ENCODE data around the gene TNP2.

TNP2 gene

DNA sequence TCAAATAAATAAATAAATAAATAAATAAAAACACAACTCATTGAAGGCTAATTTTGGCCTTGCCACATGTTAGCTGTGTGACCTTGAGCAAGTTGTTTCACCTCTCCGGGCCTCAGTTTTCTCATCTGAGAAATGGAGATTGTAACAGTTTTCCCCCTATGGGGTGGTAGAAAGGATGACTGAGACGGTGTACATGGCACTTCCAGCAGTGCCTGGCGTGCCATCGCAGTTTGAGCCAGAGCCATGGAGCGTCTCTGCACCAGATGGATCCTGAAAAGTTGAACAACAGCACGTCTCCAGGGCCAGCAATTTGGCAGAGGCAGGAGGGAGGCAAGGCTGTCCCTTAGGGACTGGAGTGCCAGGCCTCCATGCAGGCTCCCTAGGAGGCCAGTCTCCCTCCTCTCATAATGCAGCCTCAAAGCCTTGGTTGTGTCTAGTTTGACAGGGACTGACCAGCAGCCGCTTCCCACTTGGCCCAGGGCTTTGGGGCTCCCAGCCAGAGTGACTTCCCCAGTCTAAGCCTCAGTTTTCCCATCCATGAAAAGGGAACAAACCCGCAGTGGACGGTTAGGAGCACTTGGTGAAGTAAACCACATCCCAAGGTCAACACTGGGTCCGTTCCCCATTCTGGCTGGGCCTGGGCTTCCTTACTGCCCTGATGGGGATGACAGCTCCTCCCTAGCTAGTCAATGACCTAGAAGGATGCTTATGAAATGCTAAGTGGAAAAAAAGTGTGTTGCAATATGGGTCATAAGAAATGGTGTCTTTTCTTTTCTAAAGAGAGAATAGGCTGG is 32.5 kb downstream of the TNP2 start:
- no peak for DNase-seq (ENCODE audit: low read depth)
- TF ChIP-seq, protein P1, sequence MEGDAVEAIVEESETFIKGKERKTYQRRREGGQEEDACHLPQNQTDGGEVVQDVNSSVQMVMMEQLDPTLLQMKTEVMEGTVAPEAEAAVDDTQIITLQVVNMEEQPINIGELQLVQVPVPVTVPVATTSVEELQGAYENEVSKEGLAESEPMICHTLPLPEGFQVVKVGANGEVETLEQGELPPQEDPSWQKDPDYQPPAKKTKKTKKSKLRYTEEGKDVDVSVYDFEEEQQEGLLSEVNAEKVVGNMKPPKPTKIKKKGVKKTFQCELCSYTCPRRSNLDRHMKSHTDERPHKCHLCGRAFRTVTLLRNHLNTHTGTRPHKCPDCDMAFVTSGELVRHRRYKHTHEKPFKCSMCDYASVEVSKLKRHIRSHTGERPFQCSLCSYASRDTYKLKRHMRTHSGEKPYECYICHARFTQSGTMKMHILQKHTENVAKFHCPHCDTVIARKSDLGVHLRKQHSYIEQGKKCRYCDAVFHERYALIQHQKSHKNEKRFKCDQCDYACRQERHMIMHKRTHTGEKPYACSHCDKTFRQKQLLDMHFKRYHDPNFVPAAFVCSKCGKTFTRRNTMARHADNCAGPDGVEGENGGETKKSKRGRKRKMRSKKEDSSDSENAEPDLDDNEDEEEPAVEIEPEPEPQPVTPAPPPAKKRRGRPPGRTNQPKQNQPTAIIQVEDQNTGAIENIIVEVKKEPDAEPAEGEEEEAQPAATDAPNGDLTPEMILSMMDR (IDR thresholded peaks at IDR 0.05; ENCODE audit: control insufficient read depth, extremely low read depth, insufficient read depth), result no peak
- H3K4me3 ChIP-seq (ENCODE audit: low read depth, low read length), result no peak overlapping the region

DNA sequence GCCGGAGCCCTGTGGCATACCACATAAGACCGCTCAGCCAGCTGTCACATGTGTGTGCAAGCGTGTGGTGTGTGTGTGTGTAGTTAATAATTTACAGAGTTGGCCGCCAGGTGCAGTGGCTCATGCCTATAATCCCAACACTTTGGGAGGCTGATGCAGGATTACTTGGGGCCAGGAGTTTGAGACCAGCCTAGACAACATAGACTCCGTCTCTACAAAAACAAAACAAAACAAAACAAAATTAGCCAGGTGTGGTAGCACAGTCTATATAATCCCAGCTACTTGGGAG is 33.5 kb downstream of the TNP2 start:
- DNase-seq (ENCODE audit: low read depth), result no peak
- TF ChIP-seq, protein P1 (IDR thresholded peaks at IDR 0.05; ENCODE audit: control insufficient read depth, extremely low read depth, insufficient read depth), result no peak
- H3K4me3 ChIP-seq (ENCODE audit: low read depth, low read length), result no peak overlapping the region

DNA sequence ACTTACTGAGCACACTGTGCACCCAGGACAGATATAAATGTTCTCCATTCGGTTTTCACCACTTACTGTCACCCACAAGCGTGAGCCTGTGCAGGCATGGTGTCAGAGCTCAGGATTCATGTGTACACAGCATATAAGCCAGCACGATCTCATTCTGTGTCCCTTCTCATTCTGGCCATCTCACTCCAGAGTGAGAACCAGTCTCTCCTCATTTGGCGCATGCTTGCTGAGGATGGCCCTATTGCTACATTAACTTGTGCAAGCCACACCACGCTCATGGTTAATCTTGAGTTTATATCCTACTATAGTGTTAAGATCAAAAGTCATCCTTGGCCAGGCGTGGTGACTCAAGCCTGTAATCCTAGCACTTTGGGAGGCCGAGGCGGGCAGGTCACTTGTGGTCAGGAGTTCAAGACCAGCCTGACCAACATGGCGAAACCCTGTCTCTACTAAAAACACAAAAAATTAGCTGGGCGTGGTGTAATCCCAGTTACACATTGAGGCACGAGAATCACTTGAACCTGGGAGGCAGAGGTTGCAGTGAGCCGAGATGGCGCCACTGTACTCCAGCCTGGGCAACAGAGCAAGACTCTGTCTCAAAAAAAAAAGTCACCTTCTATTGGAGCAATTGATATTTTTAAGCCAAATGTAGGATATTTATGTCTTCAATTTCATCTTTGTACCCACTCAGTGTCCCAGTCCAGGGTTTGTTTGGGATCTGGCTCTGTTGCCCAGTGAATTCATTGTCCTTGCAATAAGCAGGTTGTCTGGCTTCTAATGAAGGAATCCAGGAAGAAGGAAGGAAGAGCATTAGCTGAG is 34.0 kb downstream of the TNP2 start:
- TF ChIP-seq, protein P1 (IDR thresholded peaks at IDR 0.05; ENCODE audit: control insufficient read depth, extremely low read depth, insufficient read depth), result no peak
- no peak for DNase-seq (ENCODE audit: low read depth)
- H3K4me3 ChIP-seq (ENCODE audit: low read depth, low read length), result no peak overlapping the region

DNA sequence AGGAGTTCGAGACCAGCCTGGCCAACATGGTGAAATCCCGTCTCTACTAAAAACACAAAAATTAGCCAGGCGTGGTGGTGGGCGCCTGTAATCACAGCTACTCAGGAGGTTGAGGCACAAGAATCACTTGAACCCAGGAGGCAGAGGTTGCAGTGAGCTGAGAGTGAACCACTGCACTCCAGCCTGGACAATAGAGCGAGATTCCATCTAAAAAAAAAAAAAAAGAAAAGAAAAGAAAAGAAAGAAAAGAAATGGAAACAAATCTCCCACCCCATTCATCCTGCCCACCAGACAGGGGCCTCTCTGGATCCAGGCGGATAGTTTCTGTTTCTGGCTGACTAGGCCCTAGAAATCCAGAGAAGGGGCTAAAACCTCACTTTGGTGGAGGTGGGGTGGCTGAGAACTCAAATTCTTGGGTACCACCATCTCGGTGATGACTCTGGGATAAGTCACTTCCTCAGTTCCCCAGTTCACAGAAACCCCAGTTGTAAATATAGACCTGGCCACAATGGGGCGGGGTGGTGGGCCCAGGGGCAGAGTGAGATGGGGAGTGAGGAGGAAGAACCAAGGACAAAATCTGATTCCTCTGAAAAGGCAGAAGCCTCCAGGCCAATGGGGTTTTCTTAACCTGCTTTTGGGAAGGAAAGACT is 35.3 kb downstream of the TNP2 start:
- no peak overlapping the region for H3K4me3 ChIP-seq (ENCODE audit: low read depth, low read length)
- DNase-seq (ENCODE audit: low read depth), result no peak
- TF ChIP-seq, protein P1 (IDR thresholded peaks at IDR 0.05; ENCODE audit: control insufficient read depth, extremely low read depth, insufficient read depth), result no peak

DNA sequence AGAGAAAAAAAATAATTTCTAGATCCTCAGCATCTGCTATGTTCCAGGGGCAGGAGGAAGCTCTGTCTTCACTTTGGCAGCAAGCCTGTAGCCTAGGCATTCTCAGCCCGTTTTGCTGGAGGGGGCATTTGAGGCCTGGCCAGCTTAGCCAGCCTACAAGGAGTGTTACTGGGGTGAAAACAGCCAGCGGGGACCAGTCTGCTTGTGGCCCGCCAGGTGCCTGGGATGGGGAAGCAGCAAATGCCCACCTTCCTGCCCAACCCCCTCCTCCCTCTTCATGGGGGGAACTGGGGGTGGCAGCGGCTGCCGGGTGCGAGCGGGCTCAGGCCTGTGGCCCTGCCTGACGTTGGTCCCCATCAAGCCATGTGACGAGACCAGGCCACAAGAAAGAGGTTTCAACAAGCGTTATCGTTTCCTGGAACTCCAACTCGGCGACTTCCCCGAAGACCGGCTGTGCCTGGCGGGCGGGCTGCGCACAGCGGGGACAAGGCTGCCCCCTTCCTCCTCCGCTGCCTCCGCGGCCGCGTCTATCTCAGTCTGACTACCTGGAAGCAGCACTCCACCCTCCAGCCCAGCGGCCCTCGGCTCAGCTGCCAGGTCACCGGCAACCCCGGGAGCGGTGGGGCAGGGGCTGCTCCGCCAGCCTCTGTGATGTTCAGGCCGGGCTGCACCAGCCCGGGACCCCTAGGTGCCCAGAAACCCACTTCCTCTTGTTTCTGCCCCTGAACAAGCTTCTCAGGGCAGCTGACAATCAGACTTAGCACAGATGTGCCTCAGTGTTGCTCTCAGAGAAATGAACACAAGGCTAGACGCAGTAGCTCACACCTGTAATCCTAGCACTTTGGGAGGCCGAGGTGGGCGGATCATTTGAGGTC is 36.0 kb downstream of the TNP2 start:
- H3K4me3 ChIP-seq (ENCODE audit: low read depth, low read length), result no peak overlapping the region
- TF ChIP-seq, protein P1 (IDR thresholded peaks at IDR 0.05; ENCODE audit: control insufficient read depth, extremely low read depth, insufficient read depth), result no peak
- DNase-seq (ENCODE audit: low read depth), result no peak

DNA sequence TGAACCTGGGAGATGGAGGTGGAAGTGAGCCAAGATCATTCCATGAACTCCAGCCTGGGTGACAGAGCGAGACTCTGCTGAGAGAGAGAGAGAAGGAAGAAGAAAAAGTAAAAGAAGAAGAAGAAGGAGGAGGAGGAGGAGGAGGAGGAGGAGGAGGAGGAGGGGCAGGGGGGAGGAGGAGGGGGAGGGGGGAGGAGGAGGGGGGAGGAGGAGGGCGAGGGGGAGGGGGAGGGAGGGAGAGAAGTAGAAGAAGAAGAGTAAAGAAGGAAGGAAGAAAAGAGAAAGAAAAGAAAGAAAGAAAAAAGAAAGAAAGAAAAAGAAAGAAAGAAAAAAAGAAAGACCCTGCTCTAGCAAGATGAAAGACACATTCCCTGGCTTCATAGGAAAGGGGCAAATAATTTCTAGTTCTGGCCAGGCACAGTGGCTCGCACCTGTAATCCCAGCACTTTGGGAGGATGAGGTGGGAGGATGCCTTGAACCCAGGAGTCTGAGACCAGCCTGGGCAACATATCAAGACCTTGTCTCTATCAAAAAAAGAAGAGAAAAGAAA is 36.7 kb downstream of the TNP2 start:
- DNase-seq (ENCODE audit: low read depth), result no peak
- no peak overlapping the region for H3K4me3 ChIP-seq (ENCODE audit: low read depth, low read length)
- TF ChIP-seq, protein P1 (IDR thresholded peaks at IDR 0.05; ENCODE audit: control insufficient read depth, extremely low read depth, insufficient read depth), result no peak
